Liver (tissue), 9 donors: ENCODE results near the gene SYNDIG1. TPM values are rescaled to one million over a fixed set of nuclear protein-coding genes. Genes with fewer than 3 reads are reported as not detected.

Experiments
- DNase-seq: peaks from one replicate; pipeline ENCODE4 v3.0.0-alpha.2; 2017; ENCODE audit warnings: low spot score
- H3K27ac ChIP-seq, 2 donors: one replicate each; pipeline ENCODE4 v1.7.0; 2013; ENCODE audit warnings: inconsistent platforms in 2 of 2, low read length in 2 of 2, control low read depth in 1 of 2, low read depth in 1 of 2, mild to moderate bottlenecking in 1 of 2
- H3K27me3 ChIP-seq, 4 donors: one replicate each; pipeline versions ENCODE4 v1.6.1 to v1.7.0; 2013; ENCODE audit warnings: low read length in 3 of 4, inconsistent platforms in 1 of 4, mild to moderate bottlenecking in 1 of 4, moderate library complexity in 1 of 4; ENCODE audit not compliant: control insufficient read depth in 4 of 4, insufficient read depth in 4 of 4
- H3K36me3 ChIP-seq, 4 donors: one replicate each; pipeline versions ENCODE4 v1.6.1 to v1.7.0; 2013; ENCODE audit warnings: low read length in 3 of 4, mild to moderate bottlenecking in 3 of 4, low read depth in 1 of 4, moderate library complexity in 1 of 4; ENCODE audit not compliant: control insufficient read depth in 4 of 4, insufficient read depth in 3 of 4
- H3K4me1 ChIP-seq, 4 donors: one replicate each; pipeline versions ENCODE4 v1.6.1 to v1.7.0; 2013; ENCODE audit warnings: low read length in 3 of 4, mild to moderate bottlenecking in 3 of 4, moderate library complexity in 1 of 4; ENCODE audit not compliant: control insufficient read depth in 4 of 4, insufficient read depth in 4 of 4
- H3K4me3 ChIP-seq, 3 donors: one replicate each; pipeline versions ENCODE4 v1.6.1 to v1.7.0; 2013; ENCODE audit warnings: low read length in 3 of 3, control low read depth in 1 of 3, low read depth in 1 of 3, mild to moderate bottlenecking in 1 of 3
- H3K9ac ChIP-seq, 2 donors: one replicate each; pipeline ENCODE4 v1.7.0; 2013; ENCODE audit warnings: low read length in 2 of 2, mild to moderate bottlenecking in 2 of 2, moderate library complexity in 2 of 2, control low read depth in 1 of 2, low read depth in 1 of 2
- H3K9me3 ChIP-seq, 4 donors: one replicate each; pipeline versions ENCODE4 v1.6.1 to v1.7.0; 2013; ENCODE audit warnings: low read length in 3 of 4; ENCODE audit not compliant: control insufficient read depth in 4 of 4
- CTCF ChIP-seq: fragments of 150-350 bp; IDR thresholded peaks from 2 replicates; pipeline ENCODE4 v1.5.1; 2017; ENCODE audit warnings: improper control_type of control experiment, low read depth, low read length; ENCODE audit not compliant: missing input control
- EGR1 ChIP-seq, 2 donors: IDR thresholded peaks; 2 replicates each; pipeline ENCODE4 v1.6.1; 2016 to 2018; ENCODE audit warnings: antibody characterized with exemption in 2 of 2, low read depth in 2 of 2
- FOXA1 ChIP-seq: IDR thresholded peaks from 2 replicates; pipeline ENCODE4 v1.6.1; 2016; ENCODE audit warnings: antibody characterized with exemption
- FOXA2 ChIP-seq: IDR thresholded peaks from 2 replicates; pipeline ENCODE4 v1.6.1; 2016; ENCODE audit warnings: antibody characterized with exemption
- GABPA ChIP-seq, 2 donors: IDR thresholded peaks in 1 of 2; conservative IDR thresholded peaks in 1 of 2; 2 replicates each; pipeline ENCODE4 v1.6.1; 2016; ENCODE audit warnings: antibody characterized with exemption in 2 of 2, mild to moderate bottlenecking in 1 of 2, moderate library complexity in 1 of 2
- HNF4A ChIP-seq, 2 donors: conservative IDR thresholded peaks; 2 replicates each; pipeline ENCODE4 v1.6.1; 2016; ENCODE audit warnings: antibody characterized with exemption in 2 of 2, mild to moderate bottlenecking in 2 of 2
- JUND ChIP-seq, 2 donors: IDR thresholded peaks; 2 replicates each; pipeline ENCODE4 v1.6.1; 2016; ENCODE audit warnings: antibody characterized with exemption in 2 of 2
- MAX ChIP-seq: IDR thresholded peaks from 2 replicates; pipeline ENCODE4 v1.6.1; 2016; ENCODE audit warnings: antibody characterized with exemption
- NR2F2 ChIP-seq: IDR thresholded peaks from 2 replicates; pipeline ENCODE4 v1.6.1; 2016; ENCODE audit warnings: antibody characterized with exemption
- RAD21 ChIP-seq, 2 donors: IDR thresholded peaks; 2 replicates each; pipeline ENCODE4 v1.6.1; 2016; ENCODE audit warnings: antibody characterized with exemption in 2 of 2, mild to moderate bottlenecking in 2 of 2
- REST ChIP-seq: IDR thresholded peaks from 2 replicates; pipeline ENCODE4 v1.6.1; 2016; ENCODE audit warnings: antibody characterized with exemption, mild to moderate bottlenecking
- RXRA ChIP-seq, 2 donors: IDR thresholded peaks; 2 replicates each; pipeline ENCODE4 v1.6.1; 2017 to 2018; ENCODE audit warnings: antibody characterized with exemption in 2 of 2, mild to moderate bottlenecking in 1 of 2
- SP1 ChIP-seq: IDR thresholded peaks from 2 replicates; pipeline ENCODE4 v1.6.1; 2018; ENCODE audit warnings: antibody characterized with exemption, mild to moderate bottlenecking
- TAF1 ChIP-seq: conservative IDR thresholded peaks from 2 replicates; pipeline ENCODE4 v1.6.1; 2016; ENCODE audit warnings: antibody characterized with exemption, mild to moderate bottlenecking
- YY1 ChIP-seq: IDR thresholded peaks from 2 replicates; pipeline ENCODE4 v1.6.1; 2016; ENCODE audit warnings: antibody characterized with exemption, mild to moderate bottlenecking
- ZBTB33 ChIP-seq: IDR thresholded peaks from 2 replicates; pipeline ENCODE4 v1.6.1; 2016; ENCODE audit warnings: antibody characterized with exemption
- WGBS: extraction: QIAGEN DNeasy Blood & Tissue Kit; methylation state at CpG from one replicate; pipeline ENCODE4 v1.1.7; 2013; 5-methylcytosine and 5-hydroxymethylcytosine counted together
- polyA plus RNA-seq, 2 donors: library from polyadenylated mRNA; stranded (reverse) in 1 of 2; unstranded in 1 of 2; fragments of 200-250 nt in 1 of 2; fragments of >200 nt in 1 of 2; fragmentation: Nextera tagmentation in 1 of 2; extraction: Ambion mirVana in 1 of 2; gene quantifications; one replicate each; pipeline versions ENCODE4 v1.2.1 to v1.2.3, GENCODE V29; 2013 to 2015
- total RNA-seq, 2 donors: library from RNA; depleted of rRNA; stranded (reverse); fragments of >200 nt; gene quantifications; one replicate each; pipeline ENCODE4 v1.2.3, GENCODE V29; 2014
- TF ChIP-seq, protein P1 (sequence below): IDR thresholded peaks from 2 replicates; pipeline ENCODE4 v1.6.1; 2016; ENCODE audit warnings: antibody characterized with exemption
- donor health status: healthy.
- donor health status: healthy.
- donor health status: healthy.
- donor health status: healthy.
- donor health status: healthy.

Gene SYNDIG1
- total and polyA plus RNA-seq, 4 donors, result 0.05 to 0.08 TPM; not detected in 2

- WGBS, result 89% methylated on average over 11 of the region's 11 CpGs
- H3K9me3 ChIP-seq, result no peaks in the 10 kb centered on the region
- TF ChIP-seq ZBTB33 (no peak), FOXA1 (no peak), NR2F2 (no peak), HNF4A (conservative IDR thresholded peaks at IDR 0.05) (no peak), RAD21 (IDR thresholded peaks at IDR 0.05) (no peak), EGR1 (IDR thresholded peaks at IDR 0.05; ENCODE audit: low read depth in 2 of 2) (no peak), RXRA (IDR thresholded peaks at IDR 0.05) (no peak), YY1 (no peak), TAF1 (no peak), JUND (IDR thresholded peaks at IDR 0.05) (no peak), MAX (no peak), GABPA (IDR thresholded peaks at IDR 0.05 in 1 of 2, conservative IDR thresholded peaks at IDR 0.05 in 1 of 2) (no peak), REST (no peak), FOXA2 (no peak), CTCF (no peak), SP1 (no peak)
- TF ChIP-seq, protein P1, sequence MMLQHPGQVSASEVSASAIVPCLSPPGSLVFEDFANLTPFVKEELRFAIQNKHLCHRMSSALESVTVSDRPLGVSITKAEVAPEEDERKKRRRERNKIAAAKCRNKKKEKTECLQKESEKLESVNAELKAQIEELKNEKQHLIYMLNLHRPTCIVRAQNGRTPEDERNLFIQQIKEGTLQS, result no peak
- no peak overlapping the region for H3K27ac ChIP-seq
- no peak overlapping the region for H3K4me3 ChIP-seq
- H3K27me3 ChIP-seq, result peaks cover 0 to 3% (median 0%) of the 10 kb centered on the region in 4 donors
- no peaks in the 10 kb centered on the region for H3K36me3 ChIP-seq
- DNase-seq, result no peak
- H3K4me1 ChIP-seq, result no peaks in the 10 kb centered on the region
- H3K9ac ChIP-seq, result no peak overlapping the region
Measured at GRCh38 chr20:24631173-24631505, 161.7 kb downstream of the SYNDIG1 start.

DNA sequence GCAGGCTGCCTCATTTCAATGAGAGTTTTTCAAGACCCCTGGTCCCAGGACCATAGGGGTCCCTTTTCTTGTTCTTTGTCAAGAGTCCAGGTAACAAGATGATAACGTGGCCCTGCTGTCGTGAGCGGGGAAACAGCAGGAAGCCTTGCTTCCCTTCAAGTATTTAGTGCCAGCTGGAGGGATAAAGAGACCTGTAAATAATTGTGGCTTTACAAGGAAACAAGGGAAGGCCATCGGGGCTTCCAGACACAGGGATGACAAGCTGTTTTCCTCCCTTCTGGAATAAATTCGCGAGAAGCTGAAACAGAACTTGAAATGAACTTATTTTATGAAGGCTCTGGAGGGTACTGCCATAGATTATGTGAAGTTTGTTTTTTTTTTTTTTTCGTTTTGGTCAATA lies 163.2 kb downstream of the SYNDIG1 start:
- H3K4me1 ChIP-seq, result no peaks in the 10 kb centered on the region
- no peak for DNase-seq
- WGBS, result 66% methylated on average over 7 of the region's 7 CpGs
- H3K27ac ChIP-seq, result no peak overlapping the region
- TF ChIP-seq YY1, result no peak
- no peak overlapping the region for H3K4me3 ChIP-seq
- no peaks in the 10 kb centered on the region for H3K36me3 ChIP-seq
- H3K9ac ChIP-seq, result no peak overlapping the region
- H3K27me3 ChIP-seq, result peaks cover 0 to 3% (median 0%) of the 10 kb centered on the region in 4 donors
- H3K9me3 ChIP-seq, result no peaks in the 10 kb centered on the region
